ENCODE results near the gene FOXP1.
"Not testable (repeated sequence)": the region's sequence is repeated elsewhere in the genome, so short reads cannot be mapped to it uniquely, and the experiment has no call there.

Gene FOXP1

GRCh38 chr3:71438904-71439303, 144.6 kb downstream of the FOXP1 start:
- no peak for DNase-seq

DNA sequence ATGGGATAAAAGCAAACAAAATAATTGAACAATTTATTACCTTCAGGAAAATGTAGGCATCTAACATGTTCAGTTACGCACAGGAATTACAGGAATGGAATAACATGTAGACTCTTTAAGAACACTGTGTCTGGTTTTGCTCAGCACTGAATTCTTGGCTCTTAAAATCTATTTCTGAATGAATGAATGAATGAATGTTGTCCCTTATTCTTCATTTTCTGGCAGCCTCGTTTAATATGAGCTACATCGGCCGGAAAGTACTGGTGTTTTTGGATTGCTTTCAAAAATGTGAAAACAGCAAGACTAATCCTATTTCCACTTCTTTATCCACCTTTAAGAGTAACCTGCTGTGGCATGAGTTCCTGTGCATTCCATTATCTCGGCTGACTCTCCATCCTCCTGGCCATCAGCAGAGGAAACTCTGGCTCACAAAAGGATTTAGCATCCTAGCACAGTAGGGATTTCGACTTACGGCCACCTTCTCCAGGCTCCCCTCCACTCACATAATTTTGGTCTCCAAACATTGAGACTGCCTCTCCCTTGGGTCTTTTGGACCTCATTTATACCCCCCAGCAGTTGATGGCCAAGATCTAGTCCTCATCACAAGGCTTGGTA, 145.3 kb downstream of the FOXP1 start:
- TF ChIP-seq, protein P1, sequence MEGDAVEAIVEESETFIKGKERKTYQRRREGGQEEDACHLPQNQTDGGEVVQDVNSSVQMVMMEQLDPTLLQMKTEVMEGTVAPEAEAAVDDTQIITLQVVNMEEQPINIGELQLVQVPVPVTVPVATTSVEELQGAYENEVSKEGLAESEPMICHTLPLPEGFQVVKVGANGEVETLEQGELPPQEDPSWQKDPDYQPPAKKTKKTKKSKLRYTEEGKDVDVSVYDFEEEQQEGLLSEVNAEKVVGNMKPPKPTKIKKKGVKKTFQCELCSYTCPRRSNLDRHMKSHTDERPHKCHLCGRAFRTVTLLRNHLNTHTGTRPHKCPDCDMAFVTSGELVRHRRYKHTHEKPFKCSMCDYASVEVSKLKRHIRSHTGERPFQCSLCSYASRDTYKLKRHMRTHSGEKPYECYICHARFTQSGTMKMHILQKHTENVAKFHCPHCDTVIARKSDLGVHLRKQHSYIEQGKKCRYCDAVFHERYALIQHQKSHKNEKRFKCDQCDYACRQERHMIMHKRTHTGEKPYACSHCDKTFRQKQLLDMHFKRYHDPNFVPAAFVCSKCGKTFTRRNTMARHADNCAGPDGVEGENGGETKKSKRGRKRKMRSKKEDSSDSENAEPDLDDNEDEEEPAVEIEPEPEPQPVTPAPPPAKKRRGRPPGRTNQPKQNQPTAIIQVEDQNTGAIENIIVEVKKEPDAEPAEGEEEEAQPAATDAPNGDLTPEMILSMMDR (IDR thresholded peaks at IDR 0.05; ENCODE audit: low read depth, low read length, missing control alignments), result no peak
- Histone ChIP-seq H3K4me3 (ENCODE audit: low read depth, low read length) (no peak overlapping the region), H3K27ac (no peak overlapping the region), H3K36me3 (replicated peaks) (no peaks in the 10 kb centered on the region), H3K27me3 (replicated peaks) (no peaks in the 10 kb centered on the region)
- in situ Hi-C loops (cut with HindIII; ENCODE audit: low pct_ligation_motif_present, low sequenced_read_pairs), result no loop called here
- DNase-seq, result no peak

More at GRCh38 chr3:71438904-71439303, 144.6 kb downstream of the FOXP1 start:
- no peaks in the 10 kb centered on the region for H3K27me3 ChIP-seq (replicated peaks)
- in situ Hi-C loops (cut with HindIII; ENCODE audit: low pct_ligation_motif_present, low sequenced_read_pairs), result no loop called here
- no peak overlapping the region for H3K4me3 ChIP-seq (ENCODE audit: low read depth, low read length)
- TF ChIP-seq, protein P1 (IDR thresholded peaks at IDR 0.05; ENCODE audit: low read depth, low read length, missing control alignments), result no peak
- H3K36me3 ChIP-seq (replicated peaks), result no peaks in the 10 kb centered on the region
- H3K27ac ChIP-seq, result no peak overlapping the region

GRCh38 chr3:71436337-71436736, 147.2 kb downstream of the FOXP1 start:
- DNase-seq, result no peak
- in situ Hi-C loops (cut with HindIII; ENCODE audit: low pct_ligation_motif_present, low sequenced_read_pairs), result no loop called here
- no peaks in the 10 kb centered on the region for H3K36me3 ChIP-seq (replicated peaks)
- H3K27ac ChIP-seq, result no peak overlapping the region
- H3K27me3 ChIP-seq (replicated peaks), result no peaks in the 10 kb centered on the region
- no peak overlapping the region for H3K4me3 ChIP-seq (ENCODE audit: low read depth, low read length)
- TF ChIP-seq, protein P1 (IDR thresholded peaks at IDR 0.05; ENCODE audit: low read depth, low read length, missing control alignments), result no peak

DNA sequence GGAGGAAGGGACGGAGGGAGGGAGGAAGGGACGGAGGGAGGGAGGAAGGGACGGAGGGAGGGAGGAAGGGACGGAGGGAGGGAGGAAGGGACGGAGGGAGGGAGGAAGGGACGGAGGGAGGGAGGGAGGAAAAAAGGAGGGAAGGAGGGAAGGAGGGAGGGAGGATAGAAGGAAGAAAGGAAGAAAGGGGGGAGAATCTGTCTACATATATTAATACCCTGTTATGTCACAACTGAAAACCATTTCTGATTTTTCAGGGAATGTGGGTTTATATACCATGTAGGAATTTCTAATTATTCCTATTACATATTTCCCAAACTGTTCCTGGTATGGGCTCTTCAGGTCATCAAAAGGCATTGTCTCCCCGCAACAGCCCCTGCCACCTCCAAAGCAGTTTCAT, 147.7 kb downstream of the FOXP1 start:
- H3K4me3 ChIP-seq (ENCODE audit: low read depth, low read length); H3K27ac ChIP-seq; in situ Hi-C loops (cut with HindIII; ENCODE audit: low pct_ligation_motif_present, low sequenced_read_pairs): not testable (repeated sequence)

DNA sequence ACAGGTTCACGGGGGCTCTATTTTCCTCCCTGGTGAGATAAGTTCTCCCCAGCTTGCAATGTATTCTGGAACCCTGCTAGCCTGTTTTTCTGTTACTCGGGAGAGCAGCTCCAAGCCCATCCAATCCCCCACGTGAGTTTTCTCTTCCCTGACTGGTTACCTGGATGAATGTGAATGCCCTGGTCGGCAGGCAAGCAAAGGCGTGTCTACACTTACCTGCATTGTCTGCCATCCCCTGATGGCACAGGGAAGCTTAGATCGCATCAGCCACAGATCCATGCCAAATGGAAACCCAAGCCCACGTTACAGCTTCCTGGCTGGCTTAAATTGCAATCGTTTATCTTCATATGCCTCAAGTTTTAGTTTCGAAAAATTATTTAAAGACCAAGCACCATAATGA, 149.9 kb downstream of the FOXP1 start:
- H3K27me3 ChIP-seq (replicated peaks), result no peaks in the 10 kb centered on the region
- in situ Hi-C loops (cut with HindIII; ENCODE audit: low pct_ligation_motif_present, low sequenced_read_pairs), result no loop called here
- no peak overlapping the region for H3K27ac ChIP-seq
- no peaks in the 10 kb centered on the region for H3K36me3 ChIP-seq (replicated peaks)
- TF ChIP-seq, protein P1 (IDR thresholded peaks at IDR 0.05; ENCODE audit: low read depth, low read length, missing control alignments), result no peak
- H3K4me3 ChIP-seq (ENCODE audit: low read depth, low read length), result no peak overlapping the region
- no peak for DNase-seq

More for the DNA sequence above, 147.7 kb downstream of the FOXP1 start:
- not testable (repeated sequence) for DNase-seq; H3K27me3 ChIP-seq (replicated peaks); H3K36me3 ChIP-seq (replicated peaks)

GRCh38 chr3:71432044-71432975, 151.2 kb downstream of the FOXP1 start:
- TF ChIP-seq, protein P1 (IDR thresholded peaks at IDR 0.05; ENCODE audit: low read depth, low read length, missing control alignments), result no peak
- Histone ChIP-seq H3K27me3 (replicated peaks) (no peaks in the 10 kb centered on the region), H3K36me3 (replicated peaks) (no peaks in the 10 kb centered on the region), H3K27ac (no peak overlapping the region), H3K4me3 (ENCODE audit: low read depth, low read length) (no peak overlapping the region)
- peak; percentile 22 for DNase-seq
- in situ Hi-C loops (cut with HindIII; ENCODE audit: low pct_ligation_motif_present, low sequenced_read_pairs), result no loop called here
